ENCODE results near the gene C21orf58. TPM values are rescaled to one million over a fixed set of nuclear protein-coding genes. Genes with fewer than 3 reads are reported as not detected.

Gene C21orf58
- total RNA-seq, 1 experiment from 2014 or later = 10.8 TPM

GRCh38 chr21:46252840-46253239 is 70.8 kb downstream of the C21orf58 start (continued):
- no peak for TF ChIP-seq ZBTB33 (IDR thresholded peaks at IDR 0.05; ENCODE audit: extremely low read depth, insufficient replicate concordance, low read length)

Other genes with a start within 250 kb of the C21orf58 start
- 87.0 TPM for gene COL6A2, start 225.8 kb downstream of the C21orf58 start, total RNA-seq (2021; ENCODE audit: unreplicated experiment)
- gene FTCD, start 168.3 kb downstream of the C21orf58 start, total RNA-seq (2021; ENCODE audit: unreplicated experiment) = 2.5 TPM
- gene SPATC1L, start 139.4 kb downstream of the C21orf58 start, total RNA-seq (2021; ENCODE audit: unreplicated experiment) = 1.3 TPM
- gene LSS, start 95.1 kb downstream of the C21orf58 start, total RNA-seq (2021; ENCODE audit: unreplicated experiment) = 44.7 TPM
- 88.4 TPM for gene MCM3AP, start 38.3 kb downstream of the C21orf58 start, total RNA-seq (2021; ENCODE audit: unreplicated experiment)
- gene YBEY, start 37.5 kb downstream of the C21orf58 start, total RNA-seq (2021; ENCODE audit: unreplicated experiment) = 31.5 TPM
- gene PCNT, start 286 bp upstream of the C21orf58 start, total RNA-seq (2021; ENCODE audit: unreplicated experiment) = 43.6 TPM
- 39.9 TPM for gene DIP2A, start 135.0 kb upstream of the C21orf58 start, total RNA-seq (2021; ENCODE audit: unreplicated experiment)